GM21619 (cell line): ENCODE measurements around the gene ZNF518B.
"Not testable (repeated sequence)": the region's sequence is repeated elsewhere in the genome, so short reads cannot be mapped to it uniquely, and the experiment has no call there.

Source experiments
- ATAC-seq: cut with Tn5 transposase; IDR thresholded peaks from one replicate; pipeline ENCODE4 v1.9.1; 2021; ENCODE audit not compliant: unreplicated experiment

The ZNF518B gene

GRCh38 chr4:10456595-10457254 is 501 bp downstream of the ZNF518B start:
- peak; percentile 66 for ATAC-seq

DNA sequence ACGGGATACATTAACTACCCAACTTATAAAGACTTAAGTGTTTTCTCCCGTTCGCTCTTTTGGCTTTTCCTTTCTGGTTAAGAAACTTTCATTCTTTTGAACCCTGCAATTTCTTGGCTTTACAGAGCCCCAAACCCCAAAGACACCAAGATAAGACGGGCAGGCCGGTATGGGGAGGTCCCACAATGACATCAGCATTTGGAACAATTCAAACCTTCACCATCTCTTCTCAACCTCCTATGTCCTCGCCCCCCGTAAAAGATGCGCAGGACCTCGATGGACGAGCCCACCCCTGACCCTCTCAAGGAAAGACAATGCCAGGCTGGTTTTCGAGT is 999 bp downstream of the ZNF518B start:
- ATAC-seq: no peak

GRCh38 chr4:10455133-10455532 is 2.1 kb downstream of the ZNF518B start:
- no peak for ATAC-seq

DNA sequence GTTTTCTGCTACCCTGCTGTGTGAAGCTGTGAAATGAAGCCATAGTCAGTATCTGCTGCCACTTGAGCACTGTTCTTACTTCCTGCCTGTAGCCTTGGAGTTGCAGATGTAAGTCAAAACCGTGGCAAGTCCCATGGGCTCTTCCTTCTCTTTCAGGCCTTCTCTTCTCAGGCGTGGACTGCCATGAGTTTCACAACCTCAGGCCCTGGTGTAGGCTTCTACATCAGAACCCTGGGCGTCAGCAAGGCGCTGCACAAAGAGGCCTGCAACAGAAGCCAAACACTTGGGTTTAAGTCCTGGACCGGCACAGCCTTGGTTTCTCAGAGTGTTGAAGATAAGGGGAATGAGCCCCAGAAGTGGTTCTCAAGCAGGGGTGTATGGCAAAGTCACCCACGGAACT is 2.5 kb downstream of the ZNF518B start:
- no peak for ATAC-seq

- ATAC-seq: no peak
Measured at GRCh38 chr4:10454121-10454520, 3.1 kb downstream of the ZNF518B start.

- ATAC-seq: no peak
Measured at GRCh38 chr4:10448991-10449390, 8.2 kb downstream of the ZNF518B start.

- no peak for ATAC-seq
Measured at GRCh38 chr4:10442976-10443375, 14.2 kb downstream of the ZNF518B start.

GRCh38 chr4:10441512-10441911 is 15.7 kb downstream of the ZNF518B start:
- no peak for ATAC-seq

- ATAC-seq: no peak
Measured at GRCh38 chr4:10438924-10439323, 18.3 kb downstream of the ZNF518B start.

DNA sequence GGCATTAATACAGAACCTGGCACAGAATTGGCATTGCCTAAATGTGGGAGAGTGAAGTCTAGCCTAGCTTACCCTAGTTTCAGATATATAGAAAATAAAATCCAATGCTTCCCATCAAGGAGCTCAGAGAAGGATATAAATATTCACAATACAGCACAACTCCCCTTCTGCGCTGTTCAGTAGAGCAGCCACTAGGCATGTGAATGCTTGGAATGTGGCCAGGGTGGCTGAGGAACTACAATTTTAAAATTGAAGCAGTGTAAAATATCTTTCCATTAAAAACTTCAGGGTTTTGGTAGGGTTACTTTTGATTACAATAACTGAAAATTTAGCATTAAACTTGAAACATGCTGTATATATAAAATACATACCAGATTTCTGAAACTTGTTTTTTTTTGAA is 19.5 kb downstream of the ZNF518B start:
- ATAC-seq: no peak

DNA sequence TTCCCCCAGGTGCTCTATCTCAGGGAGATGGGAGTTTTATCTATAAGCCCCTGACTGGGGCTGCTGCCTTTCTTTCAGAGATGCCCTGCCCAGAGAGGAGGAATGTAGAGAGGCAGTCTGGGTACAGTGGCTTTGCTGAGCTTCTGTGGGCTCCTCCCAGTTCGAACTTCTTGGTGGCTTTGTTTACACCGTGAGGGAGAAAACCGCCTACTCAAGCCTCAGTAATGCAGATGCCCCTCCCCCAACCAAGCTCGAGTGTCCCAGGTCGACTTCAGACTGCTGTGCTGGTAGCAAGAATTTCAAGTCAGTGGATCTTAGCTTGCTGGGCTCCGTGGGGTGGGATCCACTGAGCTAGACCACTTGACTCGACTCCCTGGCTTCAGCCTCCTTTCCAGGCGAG is 29.5 kb downstream of the ZNF518B start:
- not testable (repeated sequence) for ATAC-seq

GRCh38 chr4:10421344-10422055 is 35.7 kb downstream of the ZNF518B start:
- ATAC-seq: no peak

- no peak for ATAC-seq
Measured at GRCh38 chr4:10417740-10418139, 39.5 kb downstream of the ZNF518B start.

GRCh38 chr4:10416441-10416840 is 40.8 kb downstream of the ZNF518B start:
- no peak for ATAC-seq

GRCh38 chr4:10413177-10413576 is 44.0 kb downstream of the ZNF518B start:
- peak; percentile 91 for ATAC-seq

GRCh38 chr4:10405672-10406071 is 51.6 kb downstream of the ZNF518B start:
- no peak for ATAC-seq

DNA sequence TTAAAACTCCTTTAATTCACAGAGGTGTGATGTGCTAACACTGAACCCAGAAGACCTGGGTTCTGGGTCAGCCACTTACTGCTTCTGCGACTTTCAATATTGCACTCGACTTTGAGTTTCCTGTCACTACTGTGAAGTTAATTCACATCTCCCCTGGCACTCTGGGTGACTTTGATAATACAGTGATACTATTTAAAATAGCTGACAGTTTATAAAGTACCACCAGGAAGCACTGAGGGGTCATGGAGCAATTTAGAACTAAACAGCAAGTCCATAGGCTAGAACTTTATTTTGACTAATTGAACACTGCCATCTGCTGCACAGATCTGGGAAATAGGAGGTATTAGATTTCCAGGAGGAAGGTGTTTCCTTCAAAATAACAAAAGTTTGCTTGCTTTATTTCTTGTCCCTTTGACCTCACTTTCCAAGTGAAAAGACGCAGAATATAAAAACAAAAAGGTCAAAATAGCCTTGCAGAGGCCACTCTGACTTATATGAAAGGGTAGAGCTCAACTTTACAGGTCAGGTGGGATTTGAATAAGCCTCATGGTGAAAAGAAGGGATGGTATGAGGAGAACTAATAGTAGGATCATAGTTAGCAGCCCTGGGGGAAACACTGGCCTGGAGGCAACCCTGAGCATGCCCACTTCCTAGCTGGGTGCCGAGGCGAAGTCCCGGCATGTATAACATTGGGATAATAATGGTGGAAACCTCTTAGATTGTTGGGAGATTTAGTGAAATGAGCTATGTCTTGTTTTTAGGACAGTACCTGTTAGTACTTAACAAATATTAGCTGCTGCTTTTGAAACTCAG is 53.4 kb downstream of the ZNF518B start:
- no peak for ATAC-seq

DNA sequence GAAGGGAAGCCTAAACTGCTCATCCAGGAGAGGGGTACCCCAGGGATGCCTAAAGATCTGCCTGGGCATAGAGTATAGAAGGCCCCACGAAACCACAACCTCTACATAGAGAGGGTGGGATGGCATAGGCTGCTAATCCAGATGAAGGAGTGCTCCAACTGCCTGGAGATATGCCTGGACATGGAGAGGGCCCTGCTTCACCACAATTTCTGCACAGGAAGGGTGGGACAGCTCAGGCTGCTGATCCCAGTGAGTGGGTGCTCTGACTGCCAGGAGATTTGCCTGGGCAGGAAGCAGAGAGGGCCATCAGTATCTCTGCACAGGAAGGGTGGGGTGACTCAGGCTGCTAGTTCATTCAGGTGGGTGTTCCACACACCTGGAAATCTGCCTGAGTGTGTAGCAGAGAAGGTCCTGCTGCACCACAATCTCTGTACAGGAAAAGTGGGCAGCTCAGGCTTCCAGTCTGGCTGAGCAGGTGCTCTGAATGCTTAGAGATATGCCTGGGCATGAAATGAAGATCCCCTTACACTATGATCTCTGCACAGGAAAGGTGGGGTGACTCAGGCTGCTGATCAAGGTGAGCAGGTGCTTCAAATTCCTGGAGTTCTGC is 61.1 kb downstream of the ZNF518B start:
- no peak for ATAC-seq
